GM21447 (cell line): Measurements from ENCODE around the gene SHC4.
A peak's percentile ranks its signal among the peaks of the same experiment; 100 is the strongest.

ENCODE experiments used
- ATAC-seq: cut with Tn5 transposase; IDR thresholded peaks from one replicate; pipeline ENCODE4 v1.9.1; 2021; ENCODE audit not compliant: unreplicated experiment

SHC4 gene, protein sequence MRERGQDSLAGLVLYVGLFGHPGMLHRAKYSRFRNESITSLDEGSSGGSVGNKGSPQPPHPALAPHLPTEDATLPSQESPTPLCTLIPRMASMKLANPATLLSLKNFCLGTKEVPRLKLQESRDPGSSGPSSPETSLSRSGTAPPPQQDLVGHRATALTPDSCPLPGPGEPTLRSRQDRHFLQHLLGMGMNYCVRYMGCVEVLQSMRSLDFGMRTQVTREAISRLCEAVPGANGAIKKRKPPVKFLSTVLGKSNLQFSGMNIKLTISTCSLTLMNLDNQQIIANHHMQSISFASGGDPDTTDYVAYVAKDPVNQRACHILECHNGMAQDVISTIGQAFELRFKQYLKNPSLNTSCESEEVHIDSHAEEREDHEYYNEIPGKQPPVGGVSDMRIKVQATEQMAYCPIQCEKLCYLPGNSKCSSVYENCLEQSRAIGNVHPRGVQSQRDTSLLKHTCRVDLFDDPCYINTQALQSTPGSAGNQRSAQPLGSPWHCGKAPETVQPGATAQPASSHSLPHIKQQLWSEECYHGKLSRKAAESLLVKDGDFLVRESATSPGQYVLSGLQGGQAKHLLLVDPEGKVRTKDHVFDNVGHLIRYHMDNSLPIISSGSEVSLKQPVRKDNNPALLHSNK

DNA sequence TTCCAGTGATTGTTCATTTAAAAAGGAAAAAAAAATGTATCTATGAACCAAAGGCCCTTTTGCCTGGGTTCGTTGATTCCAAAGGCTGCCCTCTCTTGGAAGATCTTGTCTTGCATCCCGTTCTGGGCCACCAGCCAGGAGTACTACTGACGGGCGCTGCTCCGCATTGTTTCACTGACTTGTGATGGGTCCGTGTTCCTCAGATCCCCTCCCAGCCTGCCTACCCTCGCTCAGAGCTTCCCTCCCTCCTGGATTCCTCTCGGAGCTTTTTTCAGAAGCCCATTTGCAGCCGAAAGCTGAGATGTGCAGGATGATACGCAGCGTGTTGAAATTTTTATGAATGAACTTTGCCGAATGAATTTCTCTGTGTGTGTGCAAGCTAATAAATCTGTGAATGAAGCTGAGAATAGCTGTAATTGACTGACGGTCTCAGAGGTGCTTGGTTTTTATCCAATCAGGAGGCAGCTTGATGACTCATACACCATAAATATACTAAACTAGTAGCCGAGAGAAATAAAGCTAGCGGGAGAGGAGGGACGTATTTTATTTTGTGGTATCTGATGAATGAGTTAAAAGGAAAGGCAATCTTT lies at the start of gene SHC4:
Gene SHC4 (minus strand): TSS at position 396 of the 590 bp plus-strand sequence. CDS start 904 bp downstream, outside the sequence.
- no peak for ATAC-seq

DNA sequence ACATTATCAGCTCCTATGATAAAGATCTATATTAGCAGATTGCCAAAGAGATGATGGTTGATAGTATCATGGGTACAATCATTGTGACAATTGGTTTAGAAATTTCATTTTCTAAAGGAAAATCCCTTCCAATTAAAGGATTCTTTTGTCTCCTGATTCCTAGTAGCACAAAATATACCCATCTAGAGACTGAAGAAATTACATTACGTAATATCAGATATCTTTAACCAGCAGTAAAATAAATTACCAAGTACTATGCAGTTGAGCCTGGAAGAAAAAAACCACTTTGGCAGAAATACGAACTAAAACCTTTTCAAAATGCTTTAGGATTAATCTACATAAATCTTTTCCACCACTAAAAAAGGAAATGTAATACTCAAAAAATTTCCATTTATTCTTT lies 35.6 kb upstream of the SHC4 start:
- no peak for ATAC-seq

DNA sequence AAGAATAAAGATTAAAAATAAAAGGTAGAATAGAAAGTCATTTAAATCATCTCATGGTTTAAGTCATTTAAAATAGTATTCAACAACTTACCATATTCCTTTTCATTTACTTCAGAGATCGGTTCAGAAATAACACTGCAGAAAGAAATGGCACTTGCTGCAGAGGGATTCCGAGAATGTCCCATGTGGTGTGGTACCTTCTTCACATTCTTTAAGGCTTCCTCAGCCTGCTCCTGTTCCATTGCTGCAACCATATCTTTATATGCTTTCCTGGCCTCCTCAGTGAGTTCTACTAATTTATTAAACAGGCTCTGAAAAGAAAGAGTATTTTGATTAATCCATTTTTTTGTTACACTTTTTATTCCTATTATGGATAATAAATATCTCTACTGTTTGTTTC lies 32.6 kb upstream of the SHC4 start:
- no peak for ATAC-seq

GRCh38 chr15:48993380-48993779 lies 29.7 kb upstream of the SHC4 start:
- no peak for ATAC-seq

DNA sequence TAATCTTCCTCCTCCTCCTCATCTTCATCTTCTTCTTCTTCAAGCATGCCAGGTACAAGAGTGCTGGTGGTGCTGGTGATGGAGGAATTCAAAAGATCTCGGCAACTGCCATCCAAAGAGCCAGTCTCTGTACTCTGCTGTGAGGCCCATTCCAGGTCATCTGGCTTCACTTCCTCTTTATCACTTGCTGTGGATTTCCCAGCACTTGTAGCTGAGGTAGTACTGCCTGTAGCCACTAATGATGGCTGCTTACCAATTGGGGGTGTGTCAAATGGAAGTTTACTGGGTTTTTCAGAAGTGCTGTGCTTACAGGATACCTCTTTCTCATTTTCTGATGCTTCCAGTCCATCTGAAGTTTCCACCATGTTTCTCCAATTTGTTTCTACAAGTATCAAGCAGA lies 28.8 kb upstream of the SHC4 start:
- peak; percentile 95 for ATAC-seq

- no peak for ATAC-seq
These were observed 28.4 kb upstream of the SHC4 start for GRCh38 chr15:48992096-48992495.

- ATAC-seq: no peak
These were observed 25.5 kb upstream of the SHC4 start for GRCh38 chr15:48989170-48989569.

GRCh38 chr15:48987142-48987541 lies 23.4 kb upstream of the SHC4 start:
- ATAC-seq: no peak

GRCh38 chr15:48986240-48986639 lies 22.5 kb upstream of the SHC4 start:
- ATAC-seq: no peak

DNA sequence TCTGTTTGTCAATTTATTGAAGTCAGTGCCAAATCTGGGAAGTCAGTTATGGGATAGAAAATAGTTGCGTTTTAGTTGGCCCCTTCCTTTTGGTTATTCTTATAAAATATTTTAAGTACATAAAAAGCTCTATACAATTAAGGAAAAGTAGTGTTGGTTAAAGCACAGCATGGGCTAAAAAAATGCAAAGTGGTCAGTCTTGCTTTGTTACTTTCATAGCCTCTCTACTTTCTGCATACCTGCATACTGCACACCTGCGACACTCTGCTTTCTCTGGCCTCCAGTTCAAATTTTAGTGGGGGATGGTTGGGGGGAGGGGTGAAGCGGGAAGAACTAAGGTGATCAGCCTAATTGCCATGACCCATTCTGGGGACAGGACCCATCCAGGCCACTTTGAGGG lies 21.8 kb upstream of the SHC4 start:
- ATAC-seq: no peak

GRCh38 chr15:48984811-48985352 lies 21.2 kb upstream of the SHC4 start:
- no peak for ATAC-seq

- ATAC-seq: no peak
These were observed 20.4 kb upstream of the SHC4 start for GRCh38 chr15:48984021-48984710.

GRCh38 chr15:48983300-48983699 lies 19.6 kb upstream of the SHC4 start:
- ATAC-seq: no peak

- ATAC-seq: no peak
These were observed 18.2 kb upstream of the SHC4 start for GRCh38 chr15:48981941-48982340.

- no peak for ATAC-seq
These were observed 14.9 kb upstream of the SHC4 start for GRCh38 chr15:48978638-48979037.

- no peak for ATAC-seq
These were observed 12.8 kb upstream of the SHC4 start for GRCh38 chr15:48976444-48977088.

GRCh38 chr15:48975472-48976419 lies 12.0 kb upstream of the SHC4 start:
- peak; percentile 88 for ATAC-seq

GRCh38 chr15:48974882-48975281 lies 11.2 kb upstream of the SHC4 start:
- no peak for ATAC-seq

DNA sequence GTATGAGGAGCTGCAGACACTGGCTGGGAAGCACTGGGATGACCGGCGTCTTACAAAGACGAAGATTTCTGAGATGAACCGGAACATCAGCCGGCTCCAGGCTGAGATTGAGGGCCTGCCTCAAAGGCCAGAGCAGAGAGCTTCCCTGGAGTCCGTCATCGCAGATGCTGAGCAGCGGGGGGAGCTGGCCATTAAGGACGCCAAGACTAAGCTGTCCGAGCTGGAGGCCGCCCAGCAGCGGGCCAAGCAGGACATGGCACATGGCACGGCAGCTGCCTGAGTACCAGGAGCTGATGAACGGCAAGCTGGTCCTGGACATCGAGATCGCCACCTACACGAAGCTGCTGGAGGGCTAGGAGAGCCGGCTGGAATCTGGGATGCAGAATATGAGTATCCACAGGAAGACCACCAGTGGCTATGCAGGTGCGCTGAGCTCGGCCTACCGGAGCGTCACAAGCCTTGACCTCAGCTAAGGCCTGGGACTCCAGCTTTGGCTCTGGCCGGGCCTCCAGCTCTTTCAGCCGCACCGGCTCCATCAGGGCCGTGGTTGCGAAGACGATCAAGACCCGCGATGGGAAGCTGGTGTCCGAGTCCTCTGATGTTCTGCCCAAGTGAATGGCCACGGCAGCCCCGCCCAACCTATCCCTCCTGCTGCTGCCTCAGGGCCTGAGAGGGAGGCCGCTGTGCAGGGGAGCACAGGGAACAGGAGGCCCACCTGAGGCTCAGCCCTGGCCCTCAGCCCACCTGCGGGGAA lies 9.2 kb upstream of the SHC4 start:
- no peak for ATAC-seq
